OCI-LY7 (cell line): ENCODE measurements around the gene UBE2G1. TPM values are rescaled to one million over a fixed set of nuclear protein-coding genes. Genes with fewer than 3 reads are reported as not detected.

Experiments used
- BruUV-seq: library from RNA; stranded (reverse); fragments of 400-500 nt; replicated peaks from 2 replicates; lab custom pipeline; 2021; lab: Mats Ljungman, UMichigan
- CTCF ChIA-PET: fragments of 300-600 bp; sonication (Branson Sonifier 250); formaldehyde crosslinking; loops from one replicate; lab custom pipeline; 2022; ENCODE audit warnings: antibody characterized with exemption; ENCODE audit not compliant: unreplicated experiment; lab: Charles Lee
- POLR2A ChIA-PET: fragments of 300-600 bp; sonication (Branson Sonifier 250); formaldehyde crosslinking; loops from one replicate; lab custom pipeline; 2022; ENCODE audit warnings: antibody characterized with exemption; lab: Charles Lee
- DNase-seq: peaks from one replicate; pipeline ENCODE4 v3.0.0-alpha.2; 2015; ENCODE audit warnings: low spot score
- H2AFZ ChIP-seq: fragments of 200-600 bp; sonication (generic), shearing (Covaris generic); 2 replicates; pipeline ENCODE4 v1.6.1; 2014; ENCODE audit warnings: mild to moderate bottlenecking, antibody characterized with exemption, low read length, moderate library complexity
- H3K27ac ChIP-seq: fragments of 200-600 bp; sonication (generic); 2 replicates; pipeline ENCODE4 v1.5.1; 2014; ENCODE audit warnings: mixed run types, low read depth, mild to moderate bottlenecking, moderate library complexity, low read length, inconsistent platforms; ENCODE audit not compliant: poor library complexity, severe bottlenecking
- H3K36me3 ChIP-seq: fragments of 200-600 bp; sonication (generic); 2 replicates; pipeline ENCODE4 v1.6.1; 2014; ENCODE audit warnings: mild to moderate bottlenecking, antibody characterized with exemption, low read length, moderate library complexity, mixed read lengths; ENCODE audit not compliant: insufficient read depth
- H3K4me1 ChIP-seq: fragments of 200-600 bp; sonication (generic); 2 replicates; pipeline ENCODE4 v1.5.1; 2014; ENCODE audit warnings: mild to moderate bottlenecking, low read length; ENCODE audit not compliant: insufficient read depth, poor library complexity, severe bottlenecking
- H3K4me2 ChIP-seq: fragments of 200-600 bp; sonication (generic); 2 replicates; pipeline ENCODE4 v1.6.1; 2014; ENCODE audit warnings: mild to moderate bottlenecking, low read length
- H3K4me3 ChIP-seq: fragments of 200-600 bp; sonication (generic); 2 replicates; pipeline ENCODE4 v1.5.1; 2014; ENCODE audit warnings: mild to moderate bottlenecking, low read depth, low read length; ENCODE audit not compliant: poor library complexity, severe bottlenecking
- H3K79me2 ChIP-seq: fragments of 200-600 bp; sonication (generic); 2 replicates; pipeline ENCODE4 v1.6.1; 2016; ENCODE audit warnings: low read depth, mild to moderate bottlenecking, low read length, moderate library complexity, mixed read lengths; ENCODE audit not compliant: insufficient read depth
- H3K9me2 ChIP-seq: fragments of 200-600 bp; sonication (generic); 2 replicates; pipeline ENCODE4 v1.6.1; 2016; ENCODE audit warnings: mild to moderate bottlenecking, low read length, mixed read lengths; ENCODE audit not compliant: insufficient read depth
- H3K9me3 ChIP-seq: fragments of 200-600 bp; sonication (generic); 2 replicates; pipeline ENCODE4 v1.6.1; 2014; ENCODE audit warnings: mild to moderate bottlenecking, mixed run types, low read length, mixed read lengths
- H4K20me1 ChIP-seq: fragments of 200-600 bp; sonication (generic); 2 replicates; pipeline ENCODE4 v1.6.1; 2014; ENCODE audit warnings: mild to moderate bottlenecking, antibody characterized with exemption, low read length, moderate library complexity, mixed read lengths; ENCODE audit not compliant: insufficient read depth
- EZH2phosphoT487 ChIP-seq: fragments of 200-600 bp; sonication (generic); IDR thresholded peaks from 2 replicates; pipeline ENCODE4 v1.6.1; 2018; ENCODE audit warnings: low read depth, borderline replicate concordance, mild to moderate bottlenecking, mixed run types, antibody characterized with exemption, low read length, moderate library complexity, mixed read lengths
- intact Hi-C: fragments of 100-400 bp; cut with micrococcal nuclease; formaldehyde crosslinking; loops from one replicate; pipeline ENCODE4 v1.10.0; 2022; ENCODE audit not compliant: unreplicated experiment
- total RNA-seq, 2 experiments: library from RNA; depleted of rRNA in 1 of 2; stranded (reverse); fragments of >200 nt in 1 of 2; shearing (Covaris generic) in 1 of 2; gene quantifications; 2 replicates each; pipeline ENCODE4 v1.2.3, GENCODE V29; 2014 to 2022
- TF ChIP-seq, protein P1 (sequence below): fragments of 200-600 bp; sonication (generic); conservative IDR thresholded peaks from 2 replicates; pipeline ENCODE4 v1.5.1; 2014; ENCODE audit warnings: mild to moderate bottlenecking, antibody characterized with exemption, low read length, moderate library complexity, mixed read lengths

The UBE2G1 gene
- total RNA-seq, 2 experiments from 2014 or later, result 115 to 216 TPM

DNA sequence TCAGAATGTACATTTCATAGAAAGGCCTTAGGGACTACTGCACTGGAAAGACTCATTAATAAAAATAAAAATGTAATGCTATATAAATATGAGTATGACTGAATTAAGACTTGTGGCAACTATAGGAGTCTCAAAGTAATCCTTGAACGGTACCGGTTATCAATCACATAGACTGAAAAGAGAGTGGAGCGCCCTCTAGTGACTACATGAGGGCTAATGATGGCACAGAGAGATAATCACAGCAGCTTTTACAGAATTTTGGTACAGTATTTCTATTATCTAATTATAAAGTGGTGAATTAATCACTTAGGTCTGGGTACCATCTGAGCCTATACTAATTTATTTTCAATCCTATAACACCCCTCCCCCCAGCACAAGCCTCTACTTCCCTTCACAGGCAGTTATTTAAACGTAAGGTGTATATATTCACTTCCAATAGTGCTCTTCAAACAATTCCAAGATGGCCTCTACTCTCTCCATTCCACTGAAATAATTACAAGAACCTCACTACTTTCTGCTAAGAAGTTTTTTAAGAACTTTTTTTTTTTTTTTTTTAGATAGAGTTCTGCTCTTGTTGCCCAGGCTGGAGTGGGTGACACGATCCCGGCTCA, 62.0 kb downstream of the UBE2G1 start:
- peaks cover 95% of the 10 kb centered on the region for H3K36me3 ChIP-seq
- H3K4me1 ChIP-seq, result peaks cover 3% of the 10 kb centered on the region
- H3K4me3 ChIP-seq, result no peak overlapping the region
- no peak for TF ChIP-seq EZH2phosphoT487
- TF ChIP-seq, protein P1, sequence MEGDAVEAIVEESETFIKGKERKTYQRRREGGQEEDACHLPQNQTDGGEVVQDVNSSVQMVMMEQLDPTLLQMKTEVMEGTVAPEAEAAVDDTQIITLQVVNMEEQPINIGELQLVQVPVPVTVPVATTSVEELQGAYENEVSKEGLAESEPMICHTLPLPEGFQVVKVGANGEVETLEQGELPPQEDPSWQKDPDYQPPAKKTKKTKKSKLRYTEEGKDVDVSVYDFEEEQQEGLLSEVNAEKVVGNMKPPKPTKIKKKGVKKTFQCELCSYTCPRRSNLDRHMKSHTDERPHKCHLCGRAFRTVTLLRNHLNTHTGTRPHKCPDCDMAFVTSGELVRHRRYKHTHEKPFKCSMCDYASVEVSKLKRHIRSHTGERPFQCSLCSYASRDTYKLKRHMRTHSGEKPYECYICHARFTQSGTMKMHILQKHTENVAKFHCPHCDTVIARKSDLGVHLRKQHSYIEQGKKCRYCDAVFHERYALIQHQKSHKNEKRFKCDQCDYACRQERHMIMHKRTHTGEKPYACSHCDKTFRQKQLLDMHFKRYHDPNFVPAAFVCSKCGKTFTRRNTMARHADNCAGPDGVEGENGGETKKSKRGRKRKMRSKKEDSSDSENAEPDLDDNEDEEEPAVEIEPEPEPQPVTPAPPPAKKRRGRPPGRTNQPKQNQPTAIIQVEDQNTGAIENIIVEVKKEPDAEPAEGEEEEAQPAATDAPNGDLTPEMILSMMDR, result peak; percentile 97
- no peaks in the 10 kb centered on the region for H3K9me3 ChIP-seq
- no peak overlapping the region for H3K27ac ChIP-seq
- CTCF ChIA-PET, result no interaction called here
- H2AFZ ChIP-seq, result no peak overlapping the region
- POLR2A ChIA-PET, result no interaction called here
- intact Hi-C loops, result loop anchor here (5.0 kb wide), 1 partner anchor 108 kb away; no protein-coding TSS in a partner anchor
- H4K20me1 ChIP-seq, result peaks cover 18% of the 10 kb centered on the region
- H3K4me2 ChIP-seq, result no peak overlapping the region
- peak; percentile 65 for DNase-seq
- peaks cover 91% of the 10 kb centered on the region for H3K79me2 ChIP-seq
- BruUV-seq, result TSS peak; percentile 5
- H3K9me2 ChIP-seq, result no peaks in the 10 kb centered on the region

DNA sequence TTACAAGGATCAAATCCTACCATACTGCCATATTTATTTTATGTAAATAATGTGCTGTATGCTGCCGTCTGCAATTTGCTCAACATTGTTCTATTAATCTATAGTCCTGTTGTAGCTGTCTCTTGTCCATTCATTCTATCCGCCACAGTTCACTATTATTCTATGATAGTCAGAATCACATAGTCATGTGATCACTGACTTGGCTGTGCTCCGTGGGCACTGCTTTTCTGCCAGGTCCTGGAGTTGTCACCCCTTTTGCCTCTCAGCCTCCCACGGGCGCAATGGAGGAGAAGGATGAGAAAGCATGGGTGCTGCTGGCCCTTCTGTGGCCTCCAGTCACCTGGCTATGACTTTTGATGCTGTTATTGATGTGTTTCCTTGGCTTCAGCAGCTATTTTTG, 65.4 kb downstream of the UBE2G1 start:
- TF ChIP-seq, protein P1, result no peak
- no peak for TF ChIP-seq EZH2phosphoT487
- Histone ChIP-seq H3K27ac (no peak overlapping the region), H3K9me3 (no peaks in the 10 kb centered on the region), H3K36me3 (peaks cover 97% of the 10 kb centered on the region), H2AFZ (no peak overlapping the region), H3K4me1 (peaks cover 18% of the 10 kb centered on the region), H4K20me1 (peaks cover 21% of the 10 kb centered on the region), H3K4me2 (no peak overlapping the region), H3K4me3 (no peak overlapping the region), H3K9me2 (no peaks in the 10 kb centered on the region), H3K79me2 (peaks cover 92% of the 10 kb centered on the region)
- ChIA-PET CTCF (no interaction called here), POLR2A (no interaction called here)
- intact Hi-C loops, result loop anchor here (5.0 kb wide), 1 partner anchor 111 kb away; no protein-coding TSS in a partner anchor
- DNase-seq, result no peak
- TSS peak; percentile 18 for BruUV-seq

DNA sequence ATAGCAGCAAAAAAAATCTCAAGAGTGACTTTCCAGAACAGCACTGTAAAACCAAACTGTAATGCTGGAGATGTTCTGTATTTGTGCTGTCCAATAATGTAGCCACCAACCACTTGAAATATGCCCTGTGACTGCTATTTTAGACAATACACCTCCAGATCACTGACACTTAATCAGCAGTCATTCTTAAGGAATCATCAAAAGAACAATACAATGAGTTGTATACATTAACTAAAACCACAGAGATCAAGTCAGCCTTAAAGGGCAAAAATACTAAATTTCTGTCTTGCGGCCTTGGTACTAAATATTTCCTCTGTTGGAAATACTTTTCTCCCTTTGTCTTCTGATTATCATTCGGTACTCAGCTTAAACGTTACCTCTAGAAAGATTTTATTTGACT, 69.1 kb downstream of the UBE2G1 start:
- Histone ChIP-seq H3K27ac (no peak overlapping the region), H3K4me1 (peaks cover 31% of the 10 kb centered on the region), H3K9me2 (no peaks in the 10 kb centered on the region), H3K79me2 (peaks cover 96% of the 10 kb centered on the region), H3K36me3 (peaks cover 97% of the 10 kb centered on the region), H4K20me1 (peaks cover 14% of the 10 kb centered on the region; the same call in 1 of the 2 replicates), H2AFZ (no peak overlapping the region), H3K4me3 (no peak overlapping the region), H3K4me2 (peak overlapping the region; percentile 13; the same call in 1 of the 2 replicates), H3K9me3 (no peaks in the 10 kb centered on the region)
- ChIA-PET CTCF (no interaction called here), POLR2A (interaction anchor here (0.5 to 1.4 kb wide), 3 partner anchors 11 to 25 kb away, joined by 3 to 8 read pairs (median 3); no protein-coding TSS in a partner anchor)
- intact Hi-C loops, result loop anchor here (5.0 kb wide), 1 partner anchor 70 kb away; the partner anchor contains the start of gene UBE2G1
- TF ChIP-seq, protein P1, result no peak
- no peak for TF ChIP-seq EZH2phosphoT487
- BruUV-seq, result no TSS peak
- DNase-seq, result no peak
